Left ventricle myocardium inferior (tissue), 1 donor: ENCODE data around the gene KRTAP5-7. TPM values are rescaled to one million over a fixed set of nuclear protein-coding genes. Genes with fewer than 3 reads are reported as not detected.
A peak's percentile ranks its signal among the peaks of the same experiment; 100 is the strongest.
"Not testable (repeated sequence)": the region's sequence is repeated elsewhere in the genome, so short reads cannot be mapped to it uniquely, and the experiment has no call there.

Experiments used
- DNase-seq: peaks from one replicate; pipeline ENCODE4 v3.0.0-alpha.2; 2020
- H3K27ac ChIP-seq: fragments of 200-600 bp; replicated peaks from 2 replicates; pipeline ENCODE4 v1.8.0; 2021
- H3K27me3 ChIP-seq: fragments of 200-600 bp; 2 replicates; pipeline ENCODE4 v1.8.0; 2021; ENCODE audit warnings: low read depth
- H3K36me3 ChIP-seq: fragments of 200-600 bp; 2 replicates; pipeline ENCODE4 v1.8.0; 2021
- H3K4me1 ChIP-seq: fragments of 200-600 bp; 2 replicates; pipeline ENCODE4 v1.8.0; 2021
- H3K4me3 ChIP-seq: fragments of 200-600 bp; 2 replicates; pipeline ENCODE4 v1.8.0; 2021; ENCODE audit warnings: mild to moderate bottlenecking, moderate library complexity
- H3K9me3 ChIP-seq: fragments of 200-600 bp; replicated peaks from 2 replicates; pipeline ENCODE4 v1.8.0; 2021
- intact Hi-C: fragments of 100-400 bp; cut with micrococcal nuclease; formaldehyde crosslinking; loops from one replicate; pipeline ENCODE4 v1.11.0; 2022
- total RNA-seq: library from RNA; stranded (reverse); fragmentation: NEBNext Ultra II Directional; extraction: Animal tissue kit (Norgen Biotek cat#: 25700); gene quantifications from one replicate; pipeline ENCODE4 v1.2.1, GENCODE V29; 2021
- TF ChIP-seq, protein P1 (sequence below): fragments of 200-600 bp; IDR thresholded peaks from 2 replicates; pipeline ENCODE4 v1.8.0; 2021; ENCODE audit warnings: antibody characterized with exemption, mild to moderate bottlenecking, borderline replicate concordance
- donor health status: DM: no; HTN: yes; CAD: no; lungs with severe emphysema.

KRTAP5-7 gene
- total RNA-seq, 1 donor from 2014 or later: not detected

DNA sequence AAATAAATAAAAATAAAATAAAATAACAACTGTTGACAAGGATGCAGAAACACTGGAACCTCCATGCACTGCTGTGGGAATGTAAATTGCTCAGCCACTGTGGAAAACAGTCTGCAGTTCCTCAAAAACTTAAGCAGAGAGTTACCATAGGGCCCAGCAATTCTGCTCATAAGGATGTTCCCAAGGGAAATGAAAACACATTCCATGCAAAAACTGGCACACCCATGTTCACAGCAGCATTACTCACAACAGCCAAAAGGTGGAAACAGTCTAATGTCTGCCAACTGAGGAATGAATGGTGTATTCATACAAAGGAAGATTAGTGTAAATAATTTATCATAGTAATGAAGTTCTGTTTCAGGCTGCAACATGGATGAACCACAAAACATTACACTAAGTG lies 35.1 kb downstream of the KRTAP5-7 start:
- Histone ChIP-seq H3K9me3 (peaks cover 5% of the 10 kb centered on the region), H3K4me1 (no peaks in the 10 kb centered on the region), H3K36me3 (no peaks in the 10 kb centered on the region), H3K27me3 (peaks cover 51% of the 10 kb centered on the region), H3K27ac (no peak overlapping the region), H3K4me3 (no peak overlapping the region)
- DNase-seq: no peak
- TF ChIP-seq, protein P1, sequence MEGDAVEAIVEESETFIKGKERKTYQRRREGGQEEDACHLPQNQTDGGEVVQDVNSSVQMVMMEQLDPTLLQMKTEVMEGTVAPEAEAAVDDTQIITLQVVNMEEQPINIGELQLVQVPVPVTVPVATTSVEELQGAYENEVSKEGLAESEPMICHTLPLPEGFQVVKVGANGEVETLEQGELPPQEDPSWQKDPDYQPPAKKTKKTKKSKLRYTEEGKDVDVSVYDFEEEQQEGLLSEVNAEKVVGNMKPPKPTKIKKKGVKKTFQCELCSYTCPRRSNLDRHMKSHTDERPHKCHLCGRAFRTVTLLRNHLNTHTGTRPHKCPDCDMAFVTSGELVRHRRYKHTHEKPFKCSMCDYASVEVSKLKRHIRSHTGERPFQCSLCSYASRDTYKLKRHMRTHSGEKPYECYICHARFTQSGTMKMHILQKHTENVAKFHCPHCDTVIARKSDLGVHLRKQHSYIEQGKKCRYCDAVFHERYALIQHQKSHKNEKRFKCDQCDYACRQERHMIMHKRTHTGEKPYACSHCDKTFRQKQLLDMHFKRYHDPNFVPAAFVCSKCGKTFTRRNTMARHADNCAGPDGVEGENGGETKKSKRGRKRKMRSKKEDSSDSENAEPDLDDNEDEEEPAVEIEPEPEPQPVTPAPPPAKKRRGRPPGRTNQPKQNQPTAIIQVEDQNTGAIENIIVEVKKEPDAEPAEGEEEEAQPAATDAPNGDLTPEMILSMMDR: no peak
- intact Hi-C loops: no loop called here

DNA sequence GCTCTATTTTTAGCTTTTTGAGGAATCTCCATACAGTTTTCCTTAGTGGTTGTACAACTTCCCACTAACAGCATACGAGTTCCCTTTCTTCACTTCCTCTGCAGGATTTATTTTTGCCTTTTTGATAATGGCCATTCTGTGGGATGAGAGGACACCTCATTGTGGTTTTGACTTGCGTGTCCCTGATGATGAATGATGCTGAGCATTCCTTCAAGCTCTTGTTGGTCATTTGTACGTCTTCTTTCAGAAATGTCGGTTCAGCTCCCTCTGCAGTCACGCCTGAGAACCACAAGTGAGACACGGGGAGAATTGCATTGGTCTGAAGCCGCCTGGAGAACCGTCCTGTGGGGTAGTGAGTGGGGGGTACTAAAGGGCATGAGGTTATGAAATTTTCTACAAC lies 36.3 kb downstream of the KRTAP5-7 start:
- Histone ChIP-seq H3K4me3 (no peak overlapping the region), H3K27me3 (peaks cover 48% of the 10 kb centered on the region), H3K27ac (no peak overlapping the region), H3K36me3 (no peaks in the 10 kb centered on the region), H3K9me3 (peaks cover 5% of the 10 kb centered on the region), H3K4me1 (no peaks in the 10 kb centered on the region)
- no peak for DNase-seq
- TF ChIP-seq, protein P1: peak; percentile 53
- intact Hi-C loops: no loop called here

DNA sequence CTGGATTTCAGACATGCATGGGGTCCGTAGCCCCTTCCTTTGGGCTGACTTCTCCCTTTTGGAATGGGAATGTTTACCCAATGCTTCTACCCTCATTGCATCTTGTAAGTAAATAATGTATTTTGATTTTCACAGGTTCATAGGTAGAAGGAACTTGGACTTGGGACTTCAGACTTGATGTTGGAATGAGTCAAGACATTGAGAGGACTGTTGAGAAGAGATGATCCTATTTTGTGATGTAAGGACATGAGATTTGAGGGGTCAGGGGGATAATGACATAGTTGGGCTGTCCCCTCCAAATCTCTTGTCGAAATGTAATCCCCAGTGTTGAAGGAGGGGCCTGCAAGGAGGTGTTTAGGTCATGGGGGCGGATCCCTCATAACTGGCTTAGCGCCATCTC lies 37.4 kb downstream of the KRTAP5-7 start:
- intact Hi-C loops: no loop called here
- no peak overlapping the region for H3K27ac ChIP-seq
- no peaks in the 10 kb centered on the region for H3K4me1 ChIP-seq
- TF ChIP-seq, protein P1: no peak
- no peak for DNase-seq
- H3K27me3 ChIP-seq: peaks cover 44% of the 10 kb centered on the region
- no peak overlapping the region for H3K4me3 ChIP-seq
- peaks cover 5% of the 10 kb centered on the region for H3K9me3 ChIP-seq
- H3K36me3 ChIP-seq: no peaks in the 10 kb centered on the region

DNA sequence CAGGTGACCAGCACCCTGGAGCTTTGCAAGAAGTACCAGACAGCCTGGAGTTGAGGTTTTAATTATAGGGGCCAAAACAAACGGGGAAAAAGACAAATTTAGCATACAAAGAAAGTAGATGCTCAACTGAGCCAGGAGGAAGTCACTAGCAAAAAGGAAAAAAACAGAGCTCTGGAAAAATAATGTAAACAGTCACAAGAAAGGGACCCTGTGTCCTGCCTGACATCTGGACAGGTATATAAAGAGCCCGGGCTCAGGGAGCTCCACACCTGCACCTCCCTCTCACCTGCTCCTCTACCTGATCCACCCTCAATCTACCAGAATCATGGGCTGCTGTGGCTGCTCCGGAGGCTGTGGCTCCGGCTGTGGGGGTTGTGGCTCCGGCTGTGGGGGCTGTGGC lies 38.2 kb downstream of the KRTAP5-7 start, which contains the start of gene KRTAP5-10:
TSS of gene KRTAP5-10 (plus strand) at position 301 of the 400 bp plus-strand sequence. CDS start at position 326, 25 bp downstream.
- H3K27me3 ChIP-seq: peaks cover 48% of the 10 kb centered on the region
- no peaks in the 10 kb centered on the region for H3K4me1 ChIP-seq
- H3K36me3 ChIP-seq: no peaks in the 10 kb centered on the region
- no peak for DNase-seq
- intact Hi-C loops: no loop called here
- H3K4me3 ChIP-seq: no peak within 1 kb of the TSS
- TF ChIP-seq, protein P1: no peak
- no peak within 1 kb of the TSS for H3K27ac ChIP-seq
- peaks cover 4% of the 10 kb centered on the region for H3K9me3 ChIP-seq

DNA sequence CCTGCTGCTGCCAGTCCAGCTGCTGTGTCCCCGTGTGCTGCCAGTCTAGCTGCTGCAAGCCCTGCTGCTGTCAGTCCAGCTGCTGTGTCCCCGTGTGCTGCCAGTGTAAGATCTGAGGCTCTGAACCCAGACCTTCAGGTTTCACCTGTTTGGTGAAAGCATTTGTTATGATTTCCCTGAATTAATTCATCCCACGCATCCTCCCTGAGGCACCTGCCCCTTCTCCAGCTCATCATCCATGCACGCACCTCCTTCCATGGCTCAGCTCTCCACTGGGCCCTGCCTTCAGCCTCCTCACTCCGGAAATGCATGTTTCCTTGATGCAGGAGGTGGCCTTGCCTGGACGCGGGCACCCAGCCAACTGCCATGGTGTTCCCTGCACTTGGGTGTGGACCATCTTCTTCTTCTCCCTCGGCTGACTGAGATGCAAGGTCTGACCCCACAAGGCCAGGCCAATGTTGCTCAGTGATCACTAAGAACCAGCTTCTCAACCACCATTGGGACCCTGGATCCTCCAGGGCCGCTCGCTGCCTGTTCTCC lies 39.1 kb downstream of the KRTAP5-7 start:
- TF ChIP-seq, protein P1: no peak
- no peak for DNase-seq
- intact Hi-C loops: no loop called here
- Histone ChIP-seq H3K27ac (no peak overlapping the region), H3K4me1 (no peaks in the 10 kb centered on the region), H3K27me3 (peaks cover 53% of the 10 kb centered on the region), H3K9me3 (no peaks in the 10 kb centered on the region), H3K4me3 (no peak overlapping the region), H3K36me3 (no peaks in the 10 kb centered on the region)

DNA sequence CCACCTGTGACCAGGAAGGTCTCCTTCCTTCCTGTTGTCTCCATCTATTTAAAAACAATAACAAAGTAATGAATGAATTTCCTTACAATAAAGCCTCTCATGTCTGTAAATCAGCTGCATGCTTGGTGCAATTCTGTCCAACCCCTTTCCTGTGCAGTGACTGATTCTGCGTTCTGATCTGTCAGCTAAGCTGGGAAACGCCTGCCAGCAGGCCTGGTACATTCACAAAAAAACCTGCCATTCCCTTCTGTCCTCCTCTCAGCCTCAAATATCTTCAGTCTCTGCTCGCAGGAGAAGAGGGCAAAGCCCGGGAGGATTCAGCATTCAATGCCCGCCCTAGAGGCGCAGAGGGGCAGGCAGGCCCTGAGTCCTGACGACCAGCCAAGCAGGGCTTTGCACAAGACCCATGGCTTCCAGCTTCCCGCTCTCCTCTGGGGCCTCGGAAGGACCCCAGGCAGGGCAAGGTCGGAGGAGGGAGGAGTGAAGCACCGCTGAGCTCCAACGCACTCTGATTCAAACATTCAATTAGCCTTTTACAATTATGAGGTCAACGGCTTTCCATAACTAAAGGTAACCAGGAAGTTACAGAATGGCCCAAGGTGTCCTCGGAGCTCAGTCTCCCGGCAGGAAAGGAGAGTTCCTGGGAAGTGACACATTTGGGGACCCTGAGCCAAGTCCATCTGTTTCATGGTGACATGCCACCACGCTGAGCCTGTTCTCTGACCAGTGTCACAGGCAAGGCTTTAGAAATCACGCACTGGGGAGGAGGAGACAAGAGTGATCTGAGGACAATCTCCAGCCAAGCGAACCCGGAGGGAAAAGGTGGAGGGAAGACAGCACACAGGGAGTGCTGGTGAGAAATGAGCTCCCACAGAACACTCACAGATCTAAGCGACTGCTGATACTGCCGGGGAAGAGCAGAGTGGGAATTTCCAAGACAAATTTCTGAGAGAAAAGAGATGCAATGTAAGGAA lies 39.8 kb downstream of the KRTAP5-7 start:
- H3K27me3 ChIP-seq: peaks cover 61% of the 10 kb centered on the region
- H3K27ac ChIP-seq, H3K9me3 ChIP-seq, DNase-seq, H3K36me3 ChIP-seq, intact Hi-C loops, H3K4me3 ChIP-seq, H3K4me1 ChIP-seq: not testable (repeated sequence)

DNA sequence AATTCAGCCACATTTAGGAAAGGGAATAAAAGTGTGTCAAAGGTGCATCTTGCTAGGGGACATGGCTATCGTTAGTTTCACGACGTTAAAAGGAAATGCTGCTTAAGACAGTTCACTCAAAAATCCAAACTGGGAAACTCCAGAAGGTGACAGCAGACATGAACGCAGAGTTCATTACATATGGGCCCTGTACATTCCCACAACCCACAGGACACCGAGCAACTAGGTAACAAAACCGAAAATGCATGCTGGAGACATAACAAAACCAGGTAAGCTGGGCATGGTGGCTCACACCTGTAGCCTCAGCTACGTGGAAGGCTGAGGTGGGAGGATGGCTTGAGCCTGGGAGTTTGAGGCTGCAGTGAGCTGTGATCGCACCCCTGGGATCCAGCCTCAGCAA lies 40.6 kb downstream of the KRTAP5-7 start:
- H3K36me3 ChIP-seq, H3K4me1 ChIP-seq, DNase-seq, H3K4me3 ChIP-seq, H3K27ac ChIP-seq, intact Hi-C loops, H3K9me3 ChIP-seq: not testable (repeated sequence)
- peaks cover 61% of the 10 kb centered on the region for H3K27me3 ChIP-seq
